ENCODE data around the gene RAVER1. TPM values are rescaled to one million over a fixed set of nuclear protein-coding genes. Genes with fewer than 3 reads are reported as not detected.

The RAVER1 gene
- total RNA-seq, 4 donors from 2014 or later: 10.0 to 15.9 (median 11.8) TPM

DNA sequence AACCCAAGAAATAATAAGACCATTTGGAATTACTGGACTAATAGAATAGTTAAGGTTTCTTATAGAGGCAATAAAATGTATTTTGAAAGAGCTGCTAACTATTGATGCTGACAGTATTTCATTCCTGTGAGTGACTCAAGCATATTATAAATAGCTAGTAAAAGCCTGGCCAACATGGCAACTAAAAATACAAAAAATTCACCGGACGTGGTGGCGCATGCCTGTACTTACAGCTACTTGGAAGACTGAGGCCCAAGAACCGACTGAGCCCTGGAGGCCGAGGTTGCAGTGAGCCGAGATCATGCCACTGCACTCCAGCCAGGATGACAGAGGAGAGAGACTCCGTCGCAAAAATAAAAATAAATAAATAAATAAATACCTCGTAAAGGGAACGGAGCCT is 11.5 kb upstream of the RAVER1 start:
- in situ Hi-C loops (cut with MboI; ENCODE audit: low sequenced_read_pairs in 4 of 4): no loop called here
- Histone ChIP-seq H3K9me3 (no peaks in the 10 kb centered on the region), H3K4me1 (no peaks in the 10 kb centered on the region), H3K27ac (no peak overlapping the region), H3K36me3 (no peaks in the 10 kb centered on the region), H3K27me3 (no peaks in the 10 kb centered on the region), H3K4me3 (no peak overlapping the region)
- ATAC-seq (no peak), DNase-seq (no peak)
- intact Hi-C loops (cut with DNase I; ENCODE audit: low total_unique reads): no loop called here
- TF ChIP-seq POLR2A (IDR thresholded peaks at IDR 0.05): no peak
- TF ChIP-seq, protein P1, sequence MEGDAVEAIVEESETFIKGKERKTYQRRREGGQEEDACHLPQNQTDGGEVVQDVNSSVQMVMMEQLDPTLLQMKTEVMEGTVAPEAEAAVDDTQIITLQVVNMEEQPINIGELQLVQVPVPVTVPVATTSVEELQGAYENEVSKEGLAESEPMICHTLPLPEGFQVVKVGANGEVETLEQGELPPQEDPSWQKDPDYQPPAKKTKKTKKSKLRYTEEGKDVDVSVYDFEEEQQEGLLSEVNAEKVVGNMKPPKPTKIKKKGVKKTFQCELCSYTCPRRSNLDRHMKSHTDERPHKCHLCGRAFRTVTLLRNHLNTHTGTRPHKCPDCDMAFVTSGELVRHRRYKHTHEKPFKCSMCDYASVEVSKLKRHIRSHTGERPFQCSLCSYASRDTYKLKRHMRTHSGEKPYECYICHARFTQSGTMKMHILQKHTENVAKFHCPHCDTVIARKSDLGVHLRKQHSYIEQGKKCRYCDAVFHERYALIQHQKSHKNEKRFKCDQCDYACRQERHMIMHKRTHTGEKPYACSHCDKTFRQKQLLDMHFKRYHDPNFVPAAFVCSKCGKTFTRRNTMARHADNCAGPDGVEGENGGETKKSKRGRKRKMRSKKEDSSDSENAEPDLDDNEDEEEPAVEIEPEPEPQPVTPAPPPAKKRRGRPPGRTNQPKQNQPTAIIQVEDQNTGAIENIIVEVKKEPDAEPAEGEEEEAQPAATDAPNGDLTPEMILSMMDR (IDR thresholded peaks at IDR 0.05 in 4 of 5, conservative IDR thresholded peaks at IDR 0.05 in 1 of 5): no peak

DNA sequence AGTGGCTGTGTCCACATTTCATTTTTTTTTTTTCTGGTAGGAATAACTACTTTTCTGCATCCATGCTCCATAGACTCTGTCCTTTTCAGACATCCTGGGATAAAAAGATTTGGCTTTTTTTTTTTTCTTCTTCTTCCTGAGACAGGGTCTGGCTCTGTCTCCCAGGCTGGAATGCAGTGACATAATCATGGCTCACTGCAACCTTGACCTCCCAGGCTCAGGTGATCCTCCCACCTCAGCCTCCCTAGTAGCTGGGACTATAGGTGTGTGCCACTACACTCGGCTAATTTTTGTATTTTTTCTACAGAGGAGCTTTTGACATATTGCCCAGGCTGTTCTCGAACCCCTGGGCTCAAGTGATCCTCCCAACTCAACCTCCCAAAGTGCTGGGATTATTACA is 10.2 kb upstream of the RAVER1 start:
- intact Hi-C loops (cut with DNase I; ENCODE audit: low total_unique reads): no loop called here
- in situ Hi-C loops (cut with MboI; ENCODE audit: low sequenced_read_pairs in 4 of 4): no loop called here
- H3K4me1 ChIP-seq: no peaks in the 10 kb centered on the region
- no peak overlapping the region for H3K27ac ChIP-seq
- no peak for ATAC-seq
- no peak for DNase-seq
- TF ChIP-seq POLR2A (IDR thresholded peaks at IDR 0.05): no peak
- TF ChIP-seq, protein P1 (IDR thresholded peaks at IDR 0.05 in 4 of 5, conservative IDR thresholded peaks at IDR 0.05 in 1 of 5): no peak
- H3K27me3 ChIP-seq: no peaks in the 10 kb centered on the region
- no peaks in the 10 kb centered on the region for H3K36me3 ChIP-seq
- no peaks in the 10 kb centered on the region for H3K9me3 ChIP-seq
- H3K4me3 ChIP-seq: no peak overlapping the region

DNA sequence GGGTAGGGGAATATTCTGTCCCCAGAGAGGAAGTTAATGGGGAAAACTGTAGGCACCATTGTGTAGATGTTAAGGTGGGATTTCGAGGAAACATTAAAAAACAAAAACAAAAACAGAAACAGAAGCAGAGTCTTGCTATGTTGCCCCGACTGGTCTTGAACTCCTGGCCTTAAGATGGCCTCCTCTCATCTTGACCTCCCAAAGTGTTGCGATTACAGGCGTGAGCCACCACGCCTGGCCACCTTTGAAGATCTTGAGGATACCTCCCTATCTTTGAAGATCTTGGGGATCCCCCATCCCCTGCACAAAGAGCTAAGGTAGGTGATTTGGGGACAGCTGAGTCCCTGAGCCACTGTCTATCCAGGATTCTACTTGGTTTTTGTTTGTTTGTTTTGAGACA is 6.6 kb upstream of the RAVER1 start:
- no peaks in the 10 kb centered on the region for H3K36me3 ChIP-seq
- DNase-seq (no peak), ATAC-seq (no peak)
- no peak overlapping the region for H3K4me3 ChIP-seq
- TF ChIP-seq, protein P1 (IDR thresholded peaks at IDR 0.05 in 4 of 5, conservative IDR thresholded peaks at IDR 0.05 in 1 of 5): no peak
- no peak for TF ChIP-seq POLR2A (IDR thresholded peaks at IDR 0.05)
- in situ Hi-C loops (cut with MboI; ENCODE audit: low sequenced_read_pairs in 4 of 4): no loop called here
- no peaks in the 10 kb centered on the region for H3K27me3 ChIP-seq
- H3K4me1 ChIP-seq: peaks cover 0 to 3% of the 10 kb centered on the region in 2 donors
- no peaks in the 10 kb centered on the region for H3K9me3 ChIP-seq
- intact Hi-C loops (cut with DNase I; ENCODE audit: low total_unique reads): loop anchor here (10.0 kb wide), 2 partner anchors 225 to 505 kb away; partner anchors contain the start of genes EIF3G, P2RY11 and PIN1
- H3K27ac ChIP-seq: no peak overlapping the region

DNA sequence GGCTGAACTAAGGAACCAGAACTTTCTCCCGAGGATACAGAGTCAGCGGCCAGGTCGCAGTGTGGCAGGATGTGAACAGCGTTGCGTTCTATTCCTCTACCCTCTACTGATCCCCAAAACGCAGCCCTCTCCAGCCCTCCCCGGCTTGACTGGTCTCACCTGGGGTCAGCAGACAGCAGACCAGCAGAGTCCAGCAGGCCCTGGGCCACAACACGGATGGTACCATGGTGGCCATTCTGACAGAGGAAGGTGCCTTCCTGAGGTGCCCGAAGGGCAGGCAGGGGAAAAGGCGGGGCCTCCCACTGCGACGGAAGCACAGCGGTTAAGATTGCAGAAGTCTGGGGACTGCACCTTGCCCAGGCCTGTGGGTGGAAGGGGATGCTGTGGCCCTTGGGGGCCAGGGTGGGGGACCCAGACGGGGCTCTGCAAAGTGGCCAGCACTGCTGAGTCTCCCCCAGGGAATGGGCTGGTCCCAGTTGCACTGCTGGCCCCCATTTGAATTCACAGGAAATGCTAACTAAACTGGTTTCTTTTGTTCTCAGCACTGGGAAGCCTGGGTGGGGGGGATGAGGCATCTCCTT is 6.1 kb upstream of the RAVER1 start, which contains the start of gene ICAM3:
Gene ICAM3, minus strand, starts transcription at position 245 of the 581 bp plus-strand sequence. Its CDS starts 10 bp downstream, at position 235.
- in situ Hi-C loops (cut with MboI; ENCODE audit: low sequenced_read_pairs in 4 of 4): no loop called here
- ATAC-seq: no peak
- Histone ChIP-seq H3K4me1 (peaks cover 2 to 3% of the 10 kb centered on the region in 2 donors), H3K4me3 (no peak within 1 kb of the TSS), H3K36me3 (no peaks in the 10 kb centered on the region), H3K9me3 (no peaks in the 10 kb centered on the region), H3K27me3 (no peaks in the 10 kb centered on the region), H3K27ac (no peak within 1 kb of the TSS)
- intact Hi-C loops (cut with DNase I; ENCODE audit: low total_unique reads): loop anchor here (10.0 kb wide), 2 partner anchors 225 to 505 kb away; partner anchors contain the start of genes EIF3G, P2RY11 and PIN1
- TF ChIP-seq, protein P1 (IDR thresholded peaks at IDR 0.05 in 4 of 5, conservative IDR thresholded peaks at IDR 0.05 in 1 of 5): no peak
- no peak for TF ChIP-seq POLR2A (IDR thresholded peaks at IDR 0.05)
- no peak for DNase-seq

Measured in gastrocnemius medialis (tissue), 4 donors.